Esophagus muscularis mucosa (tissue), 4 donors: Measurements from ENCODE around the gene ZNF581. TPM values are rescaled to one million over a fixed set of nuclear protein-coding genes. Genes with fewer than 3 reads are reported as not detected.

Experiments used
- DNase-seq: peaks from one replicate; pipeline ENCODE4 v3.0.0-alpha.2; 2017; ENCODE audit errors: extremely low spot score
- H3K27ac ChIP-seq, 4 donors: fragments of 200-600 bp; sonication (generic); replicated peaks in 1 of 4; 1 replicate in 3 of 4; 2 replicates in 1 of 4; pipeline ENCODE4 v1.5.1; 2016 to 2019; ENCODE audit warnings: mild to moderate bottlenecking in 1 of 4
- H3K27me3 ChIP-seq, 4 donors: fragments of 200-600 bp; sonication (generic); one replicate each; pipeline versions ENCODE4 v1.5.1 to v1.6.0; 2016 to 2019
- H3K36me3 ChIP-seq, 4 donors: fragments of 200-600 bp; sonication (generic); one replicate each; pipeline ENCODE4 v1.5.1; 2016 to 2019
- H3K4me1 ChIP-seq, 4 donors: fragments of 200-600 bp; sonication (generic); one replicate each; pipeline ENCODE4 v1.5.1; 2016 to 2019
- H3K4me3 ChIP-seq, 4 donors: fragments of 200-600 bp; sonication (generic); 1 replicate in 2 of 4; 2 replicates in 2 of 4; pipeline ENCODE4 v1.5.1; 2016 to 2019; ENCODE audit warnings: mild to moderate bottlenecking in 4 of 4, moderate library complexity in 1 of 4
- H3K9me3 ChIP-seq, 4 donors: fragments of 200-600 bp; sonication (generic); 1 replicate in 3 of 4; 2 replicates in 1 of 4; pipeline ENCODE4 v1.5.1; 2016 to 2019
- EP300 ChIP-seq: sonication (generic); formaldehyde crosslinking; IDR thresholded peaks from one replicate; pipeline ENCODE4 v1.6.1; 2017; ENCODE audit warnings: antibody characterized with exemption
- POLR2A ChIP-seq: fragments of 450-650 bp; IDR thresholded peaks from one replicate; pipeline ENCODE4 v1.6.1; 2017; ENCODE audit warnings: antibody characterized with exemption, moderate library complexity, mild to moderate bottlenecking, low read depth
- POLR2AphosphoS5 ChIP-seq, 2 donors: sonication (generic); formaldehyde crosslinking; IDR thresholded peaks; one replicate each; pipeline ENCODE4 v1.6.1; 2017; ENCODE audit warnings: antibody characterized with exemption in 2 of 2
- WGBS: methylation state at CpG from one replicate; pipeline ENCODE4 v1.1.5; 2018; 5-methylcytosine and 5-hydroxymethylcytosine counted together
- intact Hi-C: fragments of 100-400 bp; cut with DNase I; formaldehyde crosslinking; loops from one replicate; pipeline ENCODE4 v1.15.1; 2023
- total RNA-seq, 4 donors: library from RNA; depleted of rRNA; stranded (reverse); fragments of >200 nt; gene quantifications; one replicate each; pipeline versions ENCODE4 v1.1.0 to v1.2.1, GENCODE V29; 2016
- TF ChIP-seq, protein P1 (sequence below), 3 experiments: fragments of 200-600 bp in 2 of 3; fragments of 450-650 bp in 1 of 3; sonication (generic) in 2 of 3; IDR thresholded peaks; one replicate each; pipeline ENCODE4 v1.5.1; 2017 to 2019; ENCODE audit warnings: antibody characterized with exemption in 3 of 3, mild to moderate bottlenecking in 2 of 3, moderate library complexity in 1 of 3

The ZNF581 gene
- total RNA-seq, 4 donors from 2014 or later = 13.3 to 26.6 (median 18.2) TPM

DNA sequence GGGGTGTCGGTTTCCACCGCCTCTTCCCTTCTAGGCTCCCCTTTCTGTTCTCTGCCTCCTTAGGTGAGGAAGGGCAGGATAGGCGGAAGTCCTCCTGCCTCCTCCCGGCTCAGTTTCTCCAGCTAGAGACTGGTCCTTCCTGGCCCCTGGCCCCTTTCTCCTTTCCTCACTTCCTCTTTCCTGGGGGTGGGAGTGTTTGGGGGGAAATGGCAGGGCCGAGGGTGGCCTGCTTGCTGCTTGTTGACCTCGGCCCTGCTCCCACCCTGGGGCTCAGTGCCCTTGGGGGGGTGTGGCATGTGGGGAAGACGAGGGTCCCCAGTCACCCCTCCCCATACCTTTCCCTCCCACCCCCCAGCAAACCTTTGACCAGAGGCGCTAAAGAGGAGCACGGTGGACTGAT lies 16.4 kb downstream of the ZNF581 start:
- Histone ChIP-seq H3K9me3 (no peaks in the 10 kb centered on the region), H3K4me3 (no peak overlapping the region), H3K27ac (no peak overlapping the region), H3K27me3 (no peaks in the 10 kb centered on the region), H3K36me3 (peaks cover 55 to 65% (median 60%) of the 10 kb centered on the region in 4 donors), H3K4me1 (peaks cover 45 to 63% (median 53%) of the 10 kb centered on the region in 4 donors)
- intact Hi-C loops = loop anchor here (10.0 kb wide), 1 partner anchor 545 kb away; the partner anchor contains the start of gene PPP1R12C
- 75% methylated on average over 9 of the region's 9 CpGs for WGBS
- DNase-seq = no peak
- TF ChIP-seq POLR2AphosphoS5 (IDR thresholded peaks at IDR 0.05) = no peak
- TF ChIP-seq POLR2A = no peak
- TF ChIP-seq, protein P1, sequence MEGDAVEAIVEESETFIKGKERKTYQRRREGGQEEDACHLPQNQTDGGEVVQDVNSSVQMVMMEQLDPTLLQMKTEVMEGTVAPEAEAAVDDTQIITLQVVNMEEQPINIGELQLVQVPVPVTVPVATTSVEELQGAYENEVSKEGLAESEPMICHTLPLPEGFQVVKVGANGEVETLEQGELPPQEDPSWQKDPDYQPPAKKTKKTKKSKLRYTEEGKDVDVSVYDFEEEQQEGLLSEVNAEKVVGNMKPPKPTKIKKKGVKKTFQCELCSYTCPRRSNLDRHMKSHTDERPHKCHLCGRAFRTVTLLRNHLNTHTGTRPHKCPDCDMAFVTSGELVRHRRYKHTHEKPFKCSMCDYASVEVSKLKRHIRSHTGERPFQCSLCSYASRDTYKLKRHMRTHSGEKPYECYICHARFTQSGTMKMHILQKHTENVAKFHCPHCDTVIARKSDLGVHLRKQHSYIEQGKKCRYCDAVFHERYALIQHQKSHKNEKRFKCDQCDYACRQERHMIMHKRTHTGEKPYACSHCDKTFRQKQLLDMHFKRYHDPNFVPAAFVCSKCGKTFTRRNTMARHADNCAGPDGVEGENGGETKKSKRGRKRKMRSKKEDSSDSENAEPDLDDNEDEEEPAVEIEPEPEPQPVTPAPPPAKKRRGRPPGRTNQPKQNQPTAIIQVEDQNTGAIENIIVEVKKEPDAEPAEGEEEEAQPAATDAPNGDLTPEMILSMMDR (IDR thresholded peaks at IDR 0.05) = no peak
- no peak for TF ChIP-seq EP300

DNA sequence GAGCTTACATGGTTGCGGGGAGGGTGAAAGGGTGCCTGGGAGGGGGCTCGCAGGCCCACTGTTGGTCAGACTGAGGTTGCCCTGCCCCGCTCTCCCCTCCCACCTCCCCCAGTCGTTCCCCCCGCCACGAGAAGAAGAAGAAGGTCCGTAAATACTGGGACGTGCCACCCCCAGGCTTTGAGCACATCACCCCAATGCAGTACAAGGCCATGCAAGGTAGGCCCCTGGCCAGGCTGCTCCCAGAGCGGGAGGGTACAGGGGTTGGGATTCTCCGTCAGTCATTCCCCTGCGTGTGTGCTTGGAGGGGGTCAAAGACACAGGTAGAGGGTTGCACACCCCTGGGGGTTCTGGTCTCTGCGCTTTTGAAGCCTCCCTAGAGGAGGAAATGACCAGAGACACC lies 17.0 kb downstream of the ZNF581 start:
- Histone ChIP-seq H3K9me3 (no peaks in the 10 kb centered on the region), H3K4me3 (no peak overlapping the region), H3K4me1 (peaks cover 45 to 63% (median 52%) of the 10 kb centered on the region in 4 donors), H3K36me3 (peaks cover 61 to 70% (median 65%) of the 10 kb centered on the region in 4 donors), H3K27me3 (no peaks in the 10 kb centered on the region), H3K27ac (no peak overlapping the region)
- no peak for DNase-seq
- 88% methylated on average over 9 of the region's 12 CpGs for WGBS
- intact Hi-C loops = no loop called here
- TF ChIP-seq POLR2AphosphoS5 (IDR thresholded peaks at IDR 0.05) = no peak
- TF ChIP-seq, protein P1 (IDR thresholded peaks at IDR 0.05) = no peak
- TF ChIP-seq POLR2A = no peak
- no peak for TF ChIP-seq EP300

- TF ChIP-seq POLR2AphosphoS5 (IDR thresholded peaks at IDR 0.05) (no peak), EP300 (no peak), POLR2A (no peak)
- TF ChIP-seq, protein P1 (IDR thresholded peaks at IDR 0.05) = no peak
- H3K4me3 ChIP-seq = no peak overlapping the region
- no peak overlapping the region for H3K27ac ChIP-seq
- H3K36me3 ChIP-seq = peaks cover 67 to 76% (median 71%) of the 10 kb centered on the region in 4 donors
- peaks cover 41 to 60% (median 47%) of the 10 kb centered on the region in 4 donors for H3K4me1 ChIP-seq
- WGBS = 67% methylated on average over 16 of the region's 16 CpGs
- no peaks in the 10 kb centered on the region for H3K9me3 ChIP-seq
- DNase-seq = no peak
- intact Hi-C loops = no loop called here
- no peaks in the 10 kb centered on the region for H3K27me3 ChIP-seq
These were observed 17.5 kb downstream of the ZNF581 start for GRCh38 chr19:55660991-55661390.

DNA sequence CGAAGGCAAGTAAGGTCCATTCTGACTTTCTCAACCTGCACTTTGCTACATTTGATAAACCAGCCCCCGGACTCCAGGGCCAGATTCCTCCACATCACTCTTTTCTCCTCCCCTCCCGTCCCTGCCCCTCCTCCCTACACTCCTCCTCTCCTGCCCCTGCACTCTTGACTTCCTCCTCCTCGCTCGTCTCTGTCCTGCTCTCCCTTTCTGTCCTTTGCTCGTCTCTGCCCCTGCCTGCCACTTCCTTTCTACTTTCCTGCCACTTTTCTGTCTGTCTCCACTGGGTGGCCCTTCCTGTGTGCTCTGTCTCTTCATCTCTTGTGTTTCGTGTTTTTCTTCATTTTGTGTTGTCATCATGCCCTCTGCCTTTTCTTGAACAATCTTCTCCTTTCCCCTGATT lies 18.4 kb downstream of the ZNF581 start:
- Histone ChIP-seq H3K4me3 (no peak overlapping the region), H3K4me1 (peaks cover 32 to 57% (median 38%) of the 10 kb centered on the region in 4 donors), H3K9me3 (no peaks in the 10 kb centered on the region), H3K27ac (no peak overlapping the region), H3K36me3 (peaks cover 75 to 85% (median 79%) of the 10 kb centered on the region in 4 donors), H3K27me3 (no peaks in the 10 kb centered on the region)
- intact Hi-C loops = no loop called here
- TF ChIP-seq POLR2AphosphoS5 (IDR thresholded peaks at IDR 0.05) (no peak), EP300 (no peak)
- TF ChIP-seq, protein P1 (IDR thresholded peaks at IDR 0.05) = no peak
- DNase-seq = no peak
- 60% methylated on average over 7 of the region's 7 CpGs for WGBS
